Glutamatergic neuron (in vitro differentiated cells): ENCODE data around the gene AADACL3. TPM values are rescaled to one million over a fixed set of nuclear protein-coding genes. Genes with fewer than 3 reads are reported as not detected.
"Not testable (repeated sequence)": the region's sequence is repeated elsewhere in the genome, so short reads cannot be mapped to it uniquely, and the experiment has no call there.

Experiments used
- DNase-seq: peaks from one replicate; pipeline ENCODE4 v3.0.0; 2022
- H3K27ac Mint-ChIP-seq: one replicate; pipeline ENCODE4 v1.8.0; 2020; ENCODE audit warnings: mild to moderate bottlenecking, mixed read lengths, inconsistent platforms; ENCODE audit not compliant: unreplicated experiment
- H3K27me3 Mint-ChIP-seq: one replicate; pipeline ENCODE4 v1.8.0; 2020; ENCODE audit warnings: mild to moderate bottlenecking, moderate library complexity, mixed read lengths, inconsistent platforms; ENCODE audit not compliant: unreplicated experiment
- H3K36me3 Mint-ChIP-seq: one replicate; pipeline ENCODE4 v1.8.0; 2020; ENCODE audit warnings: mild to moderate bottlenecking, mixed read lengths, inconsistent platforms; ENCODE audit not compliant: unreplicated experiment
- H3K4me1 Mint-ChIP-seq: one replicate; pipeline ENCODE4 v1.8.0; 2020; ENCODE audit warnings: mild to moderate bottlenecking, low read depth, mixed read lengths, inconsistent platforms; ENCODE audit not compliant: unreplicated experiment
- H3K4me3 Mint-ChIP-seq: one replicate; pipeline ENCODE4 v1.8.0; 2020; ENCODE audit warnings: mild to moderate bottlenecking, mixed read lengths, inconsistent platforms; ENCODE audit not compliant: unreplicated experiment
- H3K9me3 Mint-ChIP-seq: one replicate; pipeline ENCODE4 v1.8.0; 2020; ENCODE audit warnings: mild to moderate bottlenecking, moderate library complexity, mixed read lengths, inconsistent platforms; ENCODE audit not compliant: unreplicated experiment
- long read RNA-seq: library from polyadenylated mRNA; unstranded; transcript quantifications from one replicate; pipeline ENCODE4 v2.0.0, GENCODE V29; 2020; ENCODE audit not compliant: unreplicated experiment
- total RNA-seq: library from RNA; stranded (reverse); fragmentation: NEBNext Ultra II Directional; extraction: Animal tissue kit (Norgen Biotek cat#: 25700); gene quantifications from one replicate; pipeline ENCODE4 v1.2.1, GENCODE V29; 2021; ENCODE audit not compliant: unreplicated experiment
- TF ChIP-seq, protein P1 (sequence below): fragments of 200-600 bp; sonication (generic); IDR thresholded peaks from one replicate; pipeline ENCODE4 v1.5.0; 2021; ENCODE audit not compliant: partially characterized antibody, unreplicated experiment

AADACL3 gene, protein sequence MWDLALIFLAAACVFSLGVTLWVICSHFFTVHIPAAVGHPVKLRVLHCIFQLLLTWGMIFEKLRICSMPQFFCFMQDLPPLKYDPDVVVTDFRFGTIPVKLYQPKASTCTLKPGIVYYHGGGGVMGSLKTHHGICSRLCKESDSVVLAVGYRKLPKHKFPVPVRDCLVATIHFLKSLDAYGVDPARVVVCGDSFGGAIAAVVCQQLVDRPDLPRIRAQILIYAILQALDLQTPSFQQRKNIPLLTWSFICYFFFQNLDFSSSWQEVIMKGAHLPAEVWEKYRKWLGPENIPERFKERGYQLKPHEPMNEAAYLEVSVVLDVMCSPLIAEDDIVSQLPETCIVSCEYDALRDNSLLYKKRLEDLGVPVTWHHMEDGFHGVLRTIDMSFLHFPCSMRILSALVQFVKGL
- not detected for total RNA-seq
- long read RNA-seq: 0 reads

DNA sequence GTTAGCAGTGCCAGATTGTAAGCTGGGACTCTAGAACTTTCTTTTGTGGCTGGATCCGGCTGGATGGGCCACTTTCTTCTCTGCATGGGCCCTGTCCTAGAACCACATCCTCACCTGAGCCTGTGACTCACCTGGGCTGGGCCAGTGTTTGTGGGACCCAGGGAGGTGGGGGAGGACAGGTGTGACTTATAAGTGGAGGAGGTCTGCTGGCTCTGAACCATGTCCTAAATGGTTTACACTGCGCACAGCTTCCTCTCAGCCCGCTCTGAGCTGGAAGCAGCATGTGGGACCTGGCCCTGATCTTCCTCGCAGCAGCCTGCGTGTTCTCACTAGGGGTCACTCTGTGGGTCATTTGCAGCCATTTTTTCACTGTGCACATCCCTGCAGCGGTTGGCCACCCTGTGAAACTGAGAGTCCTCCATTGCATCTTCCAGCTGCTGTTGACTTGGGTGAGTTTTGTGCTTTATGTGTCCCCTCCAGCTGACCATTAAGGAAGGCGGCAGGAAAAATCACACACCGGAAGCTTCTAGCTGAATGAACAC, at the start of gene AADACL3:
AADACL3 (plus strand) TSS at position 215 of the 542 bp plus-strand sequence; CDS start at position 282, 67 bp downstream.
- H3K36me3 Mint-ChIP-seq: no peaks in the 10 kb centered on the region
- H3K4me1 Mint-ChIP-seq: no peaks in the 10 kb centered on the region
- H3K27ac Mint-ChIP-seq: no peak within 1 kb of the TSS
- TF ChIP-seq, protein P1, sequence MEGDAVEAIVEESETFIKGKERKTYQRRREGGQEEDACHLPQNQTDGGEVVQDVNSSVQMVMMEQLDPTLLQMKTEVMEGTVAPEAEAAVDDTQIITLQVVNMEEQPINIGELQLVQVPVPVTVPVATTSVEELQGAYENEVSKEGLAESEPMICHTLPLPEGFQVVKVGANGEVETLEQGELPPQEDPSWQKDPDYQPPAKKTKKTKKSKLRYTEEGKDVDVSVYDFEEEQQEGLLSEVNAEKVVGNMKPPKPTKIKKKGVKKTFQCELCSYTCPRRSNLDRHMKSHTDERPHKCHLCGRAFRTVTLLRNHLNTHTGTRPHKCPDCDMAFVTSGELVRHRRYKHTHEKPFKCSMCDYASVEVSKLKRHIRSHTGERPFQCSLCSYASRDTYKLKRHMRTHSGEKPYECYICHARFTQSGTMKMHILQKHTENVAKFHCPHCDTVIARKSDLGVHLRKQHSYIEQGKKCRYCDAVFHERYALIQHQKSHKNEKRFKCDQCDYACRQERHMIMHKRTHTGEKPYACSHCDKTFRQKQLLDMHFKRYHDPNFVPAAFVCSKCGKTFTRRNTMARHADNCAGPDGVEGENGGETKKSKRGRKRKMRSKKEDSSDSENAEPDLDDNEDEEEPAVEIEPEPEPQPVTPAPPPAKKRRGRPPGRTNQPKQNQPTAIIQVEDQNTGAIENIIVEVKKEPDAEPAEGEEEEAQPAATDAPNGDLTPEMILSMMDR: no peak
- no peaks in the 10 kb centered on the region for H3K27me3 Mint-ChIP-seq
- H3K9me3 Mint-ChIP-seq: no peaks in the 10 kb centered on the region
- no peak within 1 kb of the TSS for H3K4me3 Mint-ChIP-seq
- DNase-seq: no peak

DNA sequence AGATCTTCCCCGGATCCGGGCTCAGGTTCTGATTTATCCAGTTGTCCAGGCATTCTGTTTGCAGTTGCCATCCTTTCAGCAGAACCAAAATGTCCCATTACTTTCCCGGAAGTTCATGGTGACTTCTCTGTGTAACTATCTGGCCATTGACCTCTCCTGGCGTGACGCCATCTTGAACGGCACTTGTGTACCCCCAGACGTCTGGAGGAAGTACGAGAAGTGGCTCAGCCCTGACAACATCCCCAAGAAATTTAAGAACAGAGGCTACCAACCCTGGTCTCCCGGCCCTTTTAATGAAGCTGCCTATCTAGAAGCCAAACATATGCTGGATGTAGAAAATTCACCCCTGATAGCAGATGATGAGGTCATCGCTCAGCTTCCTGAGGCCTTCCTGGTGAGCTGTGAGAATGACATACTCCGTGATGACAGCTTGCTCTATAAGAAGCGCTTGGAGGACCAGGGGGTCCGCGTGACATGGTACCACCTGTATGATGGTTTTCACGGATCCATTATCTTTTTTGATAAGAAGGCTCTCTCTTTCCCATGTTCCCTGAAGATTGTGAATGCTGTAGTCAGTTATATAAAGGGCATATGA, 49.7 kb upstream of the AADACL3 start:
- no peak for DNase-seq
- H3K9me3 Mint-ChIP-seq: no peaks in the 10 kb centered on the region
- no peaks in the 10 kb centered on the region for H3K27me3 Mint-ChIP-seq
- H3K4me3 Mint-ChIP-seq: no peak overlapping the region
- no peaks in the 10 kb centered on the region for H3K36me3 Mint-ChIP-seq
- TF ChIP-seq, protein P1: no peak
- H3K27ac Mint-ChIP-seq: no peak overlapping the region
- peaks cover 2% of the 10 kb centered on the region for H3K4me1 Mint-ChIP-seq

DNA sequence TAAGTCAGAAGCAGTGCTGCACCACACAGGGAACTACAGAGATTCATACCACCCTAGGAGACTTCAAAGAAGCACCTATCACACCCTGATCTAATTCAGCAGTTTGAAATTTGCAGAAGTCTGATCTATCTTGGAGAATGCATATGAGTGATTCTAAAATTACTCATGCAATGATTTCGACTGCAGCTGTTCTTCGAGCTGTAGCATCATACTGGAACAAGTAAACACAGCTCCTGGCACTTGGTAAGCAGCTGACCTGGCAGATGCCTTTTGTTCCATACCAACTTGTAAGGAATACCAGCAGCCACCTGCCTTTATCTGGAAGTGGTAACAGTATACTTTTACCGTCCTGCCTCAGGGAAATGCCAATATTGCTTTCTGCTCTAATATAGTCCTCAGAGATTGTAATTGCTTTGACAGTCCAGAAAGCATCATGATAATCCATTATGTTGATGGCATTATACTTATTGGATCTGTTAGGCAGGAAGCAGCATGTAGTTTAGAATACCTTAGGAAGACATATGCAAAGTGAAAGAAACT, 46.3 kb upstream of the AADACL3 start:
- no peak for DNase-seq
- H3K36me3 Mint-ChIP-seq: no peaks in the 10 kb centered on the region
- peaks cover under 1% of the 10 kb centered on the region for H3K9me3 Mint-ChIP-seq
- TF ChIP-seq, protein P1: no peak
- H3K4me1 Mint-ChIP-seq: no peaks in the 10 kb centered on the region
- no peak overlapping the region for H3K27ac Mint-ChIP-seq
- no peak overlapping the region for H3K4me3 Mint-ChIP-seq
- peaks cover under 1% of the 10 kb centered on the region for H3K27me3 Mint-ChIP-seq

DNA sequence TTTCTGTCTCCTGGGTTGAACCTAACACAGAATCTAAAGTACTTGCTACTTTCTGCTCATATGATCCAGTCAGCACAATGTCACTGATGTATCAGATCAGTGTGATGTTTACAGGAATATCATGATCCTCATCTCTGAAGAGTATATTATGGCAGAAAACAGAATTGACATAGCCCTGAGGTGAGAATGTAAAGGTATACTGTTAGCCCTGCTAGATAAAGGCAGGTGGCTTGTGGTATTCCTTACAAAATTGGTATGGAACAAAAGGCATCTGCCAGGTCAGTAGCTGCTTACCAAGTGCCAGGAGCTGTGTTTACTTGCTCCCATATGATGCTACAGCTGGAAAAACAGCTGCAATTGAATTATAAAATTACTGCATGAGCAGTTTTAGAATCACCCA, 41.6 kb upstream of the AADACL3 start:
- Mint-ChIP-seq H3K27ac (no peak overlapping the region), H3K4me3 (no peak overlapping the region), H3K9me3 (peaks cover 5% of the 10 kb centered on the region), H3K27me3 (peaks cover 2% of the 10 kb centered on the region), H3K4me1 (no peaks in the 10 kb centered on the region), H3K36me3 (no peaks in the 10 kb centered on the region)
- DNase-seq: no peak
- TF ChIP-seq, protein P1: no peak

DNA sequence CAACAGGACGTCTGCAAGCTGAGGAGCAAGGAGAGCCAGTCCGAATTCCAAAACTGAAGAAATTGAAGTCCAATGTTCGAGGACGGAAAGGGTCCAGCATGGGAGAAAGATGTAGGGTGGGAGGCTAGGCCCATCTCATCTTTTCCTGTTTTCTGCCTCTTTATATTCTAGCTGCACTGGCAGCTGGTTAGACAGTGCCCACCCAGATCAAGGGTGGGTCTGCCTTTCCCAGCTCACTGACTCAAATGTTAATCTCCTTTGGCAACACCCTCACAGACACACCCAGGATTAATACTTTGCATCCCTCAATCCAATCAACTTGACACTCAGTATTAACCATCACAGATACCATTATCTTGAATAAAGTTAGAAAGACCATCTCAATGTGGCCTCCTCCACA, 39.8 kb upstream of the AADACL3 start:
- H3K4me3 Mint-ChIP-seq, H3K9me3 Mint-ChIP-seq, H3K27me3 Mint-ChIP-seq, H3K4me1 Mint-ChIP-seq, H3K27ac Mint-ChIP-seq, H3K36me3 Mint-ChIP-seq, DNase-seq: not testable (repeated sequence)
